ENCODE data around the gene PACSIN3.

- no peak for TF ChIP-seq YY1 (IDR thresholded peaks at IDR 0.05; ENCODE audit: insufficient read depth, insufficient read length)
- TF ChIP-seq ZNF274 (IDR thresholded peaks at IDR 0.05; ENCODE audit: low read depth, low read length): no peak
- no peak for TF ChIP-seq SUZ12 (IDR thresholded peaks at IDR 0.05; ENCODE audit: extremely low read depth, insufficient read depth, insufficient read length)
These were observed 26.7 kb upstream of the PACSIN3 start for GRCh38 chr11:47212938-47213337.
